GM04503 (cell line): Measurements from ENCODE around the gene RNF214.
"Not testable (repeated sequence)": the region's sequence is repeated elsewhere in the genome, so short reads cannot be mapped to it uniquely, and the experiment has no call there.

Source experiments
- DNase-seq: peaks from one replicate; pipeline ENCODE4 v3.0.0-alpha.2; 2012; ENCODE audit warnings: low read depth

RNF214 gene

GRCh38 chr11:117197516-117198456 is 34.7 kb upstream of the RNF214 start:
- no peak for DNase-seq

DNA sequence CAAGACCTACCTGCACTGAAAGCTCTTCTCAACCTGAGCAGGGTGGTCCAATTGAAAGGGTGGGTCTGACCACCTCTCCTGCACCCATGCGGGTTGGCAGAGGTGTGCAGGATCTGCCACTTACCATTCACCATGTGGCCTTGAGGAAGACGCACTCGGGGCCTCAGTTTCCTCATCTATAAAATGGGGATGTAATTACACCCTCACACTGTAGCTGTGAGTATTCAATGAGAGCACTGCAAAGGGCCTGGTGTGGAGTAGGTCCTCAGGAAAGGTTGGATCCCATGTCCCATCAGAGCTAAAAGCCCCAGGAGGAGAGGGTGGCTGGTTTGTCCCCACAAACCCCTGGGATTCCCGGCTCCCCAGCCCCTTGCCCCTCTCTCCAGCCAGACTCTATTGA is 33.9 kb upstream of the RNF214 start:
- no peak for DNase-seq

DNA sequence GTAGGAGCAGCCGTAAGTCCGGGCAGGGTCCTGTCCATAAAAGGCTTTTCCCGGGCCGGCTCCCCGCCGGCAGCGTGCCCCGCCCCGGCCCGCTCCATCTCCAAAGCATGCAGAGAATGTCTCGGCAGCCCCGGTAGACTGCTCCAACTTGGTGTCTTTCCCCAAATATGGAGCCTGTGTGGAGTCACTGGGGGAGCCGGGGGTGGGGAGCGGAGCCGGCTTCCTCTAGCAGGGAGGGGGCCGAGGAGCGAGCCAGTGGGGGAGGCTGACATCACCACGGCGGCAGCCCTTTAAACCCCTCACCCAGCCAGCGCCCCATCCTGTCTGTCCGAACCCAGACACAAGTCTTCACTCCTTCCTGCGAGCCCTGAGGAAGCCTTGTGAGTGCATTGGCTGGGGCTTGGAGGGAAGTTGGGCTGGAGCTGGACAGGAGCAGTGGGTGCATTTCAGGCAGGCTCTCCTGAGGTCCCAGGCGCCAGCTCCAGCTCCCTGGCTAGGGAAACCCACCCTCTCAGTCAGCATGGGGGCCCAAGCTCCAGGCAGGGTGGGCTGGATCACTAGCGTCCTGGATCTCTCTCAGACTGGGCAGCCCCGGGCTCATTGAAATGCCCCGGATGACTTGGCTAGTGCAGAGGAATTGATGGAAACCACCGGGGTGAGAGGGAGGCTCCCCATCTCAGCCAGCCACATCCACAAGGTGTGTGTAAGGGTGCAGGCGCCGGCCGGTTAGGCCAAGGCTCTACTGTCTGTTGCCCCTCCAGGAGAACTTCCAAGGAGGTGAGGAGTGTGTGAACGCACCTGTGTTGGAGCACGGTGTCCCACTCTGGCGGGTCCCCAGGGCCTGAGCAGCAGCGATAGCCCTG is 33.2 kb upstream of the RNF214 start, which contains the start of gene TAGLN:
Gene TAGLN, plus strand, starts transcription at position 318 of the 863 bp plus-strand sequence. CDS start 3,644 bp downstream, outside the sequence.
- peak; percentile 85 for DNase-seq

- no peak for DNase-seq
These were observed 32.3 kb upstream of the RNF214 start for GRCh38 chr11:117199916-117200812.

GRCh38 chr11:117200813-117201657 is 31.4 kb upstream of the RNF214 start:
- no peak for DNase-seq

DNA sequence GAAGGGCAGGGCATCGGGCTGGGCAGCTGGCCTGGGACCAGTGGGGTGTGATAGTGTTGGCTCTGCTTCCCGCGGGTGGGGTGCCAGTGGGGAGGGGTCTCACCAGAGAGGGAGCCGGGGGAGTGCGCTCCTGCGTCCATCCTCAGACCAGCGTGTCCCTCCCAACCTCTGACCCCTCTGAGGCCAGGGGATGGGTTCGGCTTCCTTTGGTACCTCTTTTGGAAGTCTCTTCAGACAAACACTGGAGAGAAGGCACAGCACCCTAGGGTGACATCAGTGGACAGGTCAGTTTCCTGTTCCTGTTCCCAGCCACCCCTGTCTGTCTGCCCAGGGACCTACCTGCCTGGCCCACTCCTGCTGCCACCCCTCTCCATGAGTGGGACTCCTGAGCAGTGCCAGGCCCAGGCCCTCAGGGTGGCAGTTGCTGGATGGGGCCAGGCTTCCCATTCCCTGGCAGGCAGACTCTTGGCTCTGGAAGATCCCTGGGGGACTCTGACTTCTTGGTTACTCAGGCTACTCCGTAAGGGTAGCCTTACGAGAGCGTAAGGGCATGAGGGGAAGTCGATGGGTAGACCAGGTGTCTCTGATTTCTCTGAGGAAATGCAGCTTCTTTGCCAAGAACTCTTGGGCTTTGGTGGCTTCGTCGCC is 30.7 kb upstream of the RNF214 start:
- DNase-seq: no peak

- no peak for DNase-seq
These were observed 29.9 kb upstream of the RNF214 start for GRCh38 chr11:117202386-117203068.

DNA sequence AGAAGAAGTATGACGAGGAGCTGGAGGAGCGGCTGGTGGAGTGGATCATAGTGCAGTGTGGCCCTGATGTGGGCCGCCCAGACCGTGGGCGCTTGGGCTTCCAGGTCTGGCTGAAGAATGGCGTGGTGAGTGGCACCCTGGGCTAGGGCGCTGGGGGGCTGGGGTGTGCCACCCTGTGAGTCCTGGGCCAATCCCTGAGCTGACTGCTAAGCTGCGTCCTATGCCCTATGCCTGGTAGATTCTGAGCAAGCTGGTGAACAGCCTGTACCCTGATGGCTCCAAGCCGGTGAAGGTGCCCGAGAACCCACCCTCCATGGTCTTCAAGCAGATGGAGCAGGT is 29.4 kb upstream of the RNF214 start:
- no peak for DNase-seq

- no peak for DNase-seq
These were observed 28.0 kb upstream of the RNF214 start for GRCh38 chr11:117204283-117205080.

DNA sequence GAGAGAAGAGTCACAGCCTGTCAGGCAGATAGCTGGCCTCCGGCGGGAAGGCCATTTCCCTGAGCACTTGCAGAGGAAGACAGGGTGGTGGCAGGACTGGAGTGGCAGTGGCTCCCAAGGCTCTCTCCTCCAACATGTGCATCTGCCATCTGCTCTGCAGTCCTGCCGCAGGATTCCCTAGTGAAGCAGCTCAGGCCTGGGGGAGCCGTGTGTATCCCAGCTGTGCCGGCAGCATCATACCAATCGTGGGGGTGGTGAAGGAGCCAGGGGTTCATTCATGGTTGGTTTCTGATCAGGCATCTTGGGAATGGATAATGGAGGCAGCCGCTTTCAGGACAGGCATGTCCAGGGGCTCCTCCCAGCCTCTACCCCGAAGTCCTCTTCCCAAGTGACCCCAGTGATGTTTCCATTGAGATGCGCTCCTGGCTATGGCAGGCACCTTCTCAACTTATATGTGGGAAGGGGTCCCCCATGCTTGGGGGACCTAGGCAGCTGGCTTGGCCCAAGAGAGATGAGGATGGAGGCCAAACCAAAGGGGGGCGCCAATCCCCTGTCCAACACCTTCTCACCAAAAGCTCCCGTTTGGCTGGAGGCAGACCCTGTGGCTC is 27.2 kb upstream of the RNF214 start:
- no peak for DNase-seq

DNA sequence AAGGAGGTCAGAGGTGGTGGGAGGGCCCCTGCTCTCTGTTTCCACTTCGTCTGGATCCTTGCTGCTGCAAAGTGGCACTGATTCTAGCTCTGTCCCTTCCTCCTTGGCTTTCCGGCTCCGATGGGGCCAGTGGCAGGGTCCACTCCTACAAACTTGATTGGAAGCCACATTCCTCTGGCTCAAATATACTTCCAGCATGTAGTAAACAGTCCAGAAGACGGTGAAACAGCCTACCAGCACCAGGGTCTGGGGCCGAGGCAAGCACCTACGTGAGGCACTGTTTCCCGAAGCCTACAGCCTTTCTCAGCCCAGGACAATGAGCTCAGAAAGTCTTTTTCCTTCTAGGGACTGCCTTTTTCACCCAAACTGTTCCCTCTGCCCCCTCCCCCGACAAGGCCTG is 26.4 kb upstream of the RNF214 start:
- not testable (repeated sequence) for DNase-seq

DNA sequence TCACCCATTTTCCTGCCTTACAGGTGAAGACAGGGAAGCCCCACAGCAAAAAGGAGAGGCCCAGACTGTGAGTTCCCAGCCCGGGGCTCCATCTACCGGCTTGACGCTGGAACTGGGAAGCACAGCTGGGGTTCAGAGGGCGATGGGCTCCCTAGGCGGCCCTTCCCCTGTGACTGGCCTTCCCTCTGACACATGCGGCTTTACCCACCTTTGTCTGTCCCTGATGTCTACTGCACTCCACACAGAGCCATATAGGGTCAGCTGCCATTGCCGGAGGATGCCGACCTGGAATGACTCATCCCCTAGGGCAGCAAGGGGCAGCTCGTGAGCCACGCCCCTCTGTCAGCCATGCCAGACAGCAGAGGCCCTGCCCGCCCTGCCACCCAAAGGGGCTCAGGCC is 25.6 kb upstream of the RNF214 start:
- DNase-seq: not testable (repeated sequence)

GRCh38 chr11:117207481-117207880 is 25.0 kb upstream of the RNF214 start:
- DNase-seq: not testable (repeated sequence)

- DNase-seq: not testable (repeated sequence)
These were observed 23.8 kb upstream of the RNF214 start for GRCh38 chr11:117208710-117209109.

DNA sequence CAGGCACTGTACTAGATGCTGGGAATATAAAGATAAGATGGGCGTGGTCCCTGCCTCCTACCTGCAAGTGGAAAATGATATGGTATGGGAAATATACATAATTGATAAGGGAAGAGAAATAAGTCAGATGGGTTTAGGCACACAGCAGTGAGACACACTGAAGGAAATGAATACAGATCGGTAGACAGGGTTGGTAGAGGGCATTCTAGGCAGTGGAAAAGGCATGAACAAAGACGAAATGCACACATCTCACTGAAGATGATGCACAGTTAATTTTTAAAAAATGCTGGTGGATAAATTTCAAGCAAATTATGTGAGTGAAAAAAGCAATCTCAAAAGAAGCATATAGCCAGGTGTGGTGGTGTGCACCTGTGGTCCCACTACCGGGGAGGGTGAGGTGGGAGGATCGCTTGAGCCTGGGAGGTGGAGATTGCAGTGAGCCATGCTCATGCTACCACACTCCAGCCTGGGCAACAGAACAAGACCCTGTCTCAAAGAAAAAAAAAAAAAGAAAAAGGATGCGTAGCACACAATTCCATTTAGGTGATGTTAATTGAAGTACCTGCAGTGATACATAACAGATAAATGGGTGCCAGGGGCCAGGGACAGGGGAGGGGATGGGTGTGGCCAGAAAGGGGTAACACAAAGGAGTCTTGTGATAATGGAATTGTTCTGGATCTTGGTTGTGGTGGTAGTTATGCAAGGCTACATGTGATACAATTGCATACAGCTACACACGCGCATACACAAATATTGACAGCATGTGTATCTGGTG is 22.9 kb upstream of the RNF214 start:
- not testable (repeated sequence) for DNase-seq

- no peak for DNase-seq
These were observed 21.9 kb upstream of the RNF214 start for GRCh38 chr11:117210620-117211019.

- DNase-seq: no peak
These were observed 19.6 kb upstream of the RNF214 start for GRCh38 chr11:117212697-117213355.
